GM18526 (cell line): ENCODE data around the gene SMAD3.

Experiments
- POLR2A ChIP-seq: IDR thresholded peaks from 3 replicates; pipeline ENCODE4 v1.6.1; 2011; ENCODE audit not compliant: insufficient read length; ENCODE audit errors: extremely low read depth

The SMAD3 gene

GRCh38 chr15:67152429-67152828 lies 87.0 kb downstream of the SMAD3 start:
- no peak for TF ChIP-seq POLR2A

GRCh38 chr15:67154249-67154648 lies 88.8 kb downstream of the SMAD3 start:
- TF ChIP-seq POLR2A = no peak

GRCh38 chr15:67156426-67156825 lies 91.0 kb downstream of the SMAD3 start:
- TF ChIP-seq POLR2A = no peak

- no peak for TF ChIP-seq POLR2A
Observed at GRCh38 chr15:67156834-67157233, 91.4 kb downstream of the SMAD3 start.

- TF ChIP-seq POLR2A = no peak
Observed at GRCh38 chr15:67157521-67158252, 92.3 kb downstream of the SMAD3 start.

GRCh38 chr15:67158367-67158766 lies 93.0 kb downstream of the SMAD3 start:
- no peak for TF ChIP-seq POLR2A

GRCh38 chr15:67161412-67161811 lies 96.0 kb downstream of the SMAD3 start:
- TF ChIP-seq POLR2A = no peak

- TF ChIP-seq POLR2A = no peak
Observed at GRCh38 chr15:67161881-67162280, 96.5 kb downstream of the SMAD3 start.

GRCh38 chr15:67163180-67163579 lies 97.8 kb downstream of the SMAD3 start:
- no peak for TF ChIP-seq POLR2A

- no peak for TF ChIP-seq POLR2A
Observed at GRCh38 chr15:67164401-67164791, 99.0 kb downstream of the SMAD3 start.

- no peak for TF ChIP-seq POLR2A
Observed at GRCh38 chr15:67164811-67165253, 99.4 kb downstream of the SMAD3 start.

- TF ChIP-seq POLR2A = no peak
Observed at GRCh38 chr15:67165254-67166253, 100.2 kb downstream of the SMAD3 start.

- no peak for TF ChIP-seq POLR2A
Observed at GRCh38 chr15:67166280-67167009, 101.0 kb downstream of the SMAD3 start.

- TF ChIP-seq POLR2A = no peak
Observed at GRCh38 chr15:67167091-67167490, 101.7 kb downstream of the SMAD3 start.

- TF ChIP-seq POLR2A = no peak
Observed at GRCh38 chr15:67168694-67169093, 103.3 kb downstream of the SMAD3 start.
